Liver (tissue), 9 donors: ENCODE measurements around the gene WHRN. TPM values are rescaled to one million over a fixed set of nuclear protein-coding genes. Genes with fewer than 3 reads are reported as not detected.

ENCODE experiments used
- DNase-seq: peaks from one replicate; pipeline ENCODE4 v3.0.0-alpha.2; 2017; ENCODE audit warnings: low spot score
- H3K27ac ChIP-seq, 2 donors: one replicate each; pipeline ENCODE4 v1.7.0; 2013; ENCODE audit warnings: inconsistent platforms in 2 of 2, low read length in 2 of 2, control low read depth in 1 of 2, low read depth in 1 of 2, mild to moderate bottlenecking in 1 of 2
- H3K27me3 ChIP-seq, 4 donors: one replicate each; pipeline versions ENCODE4 v1.6.1 to v1.7.0; 2013; ENCODE audit warnings: low read length in 3 of 4, inconsistent platforms in 1 of 4, mild to moderate bottlenecking in 1 of 4, moderate library complexity in 1 of 4; ENCODE audit not compliant: control insufficient read depth in 4 of 4, insufficient read depth in 4 of 4
- H3K36me3 ChIP-seq, 4 donors: one replicate each; pipeline versions ENCODE4 v1.6.1 to v1.7.0; 2013; ENCODE audit warnings: low read length in 3 of 4, mild to moderate bottlenecking in 3 of 4, low read depth in 1 of 4, moderate library complexity in 1 of 4; ENCODE audit not compliant: control insufficient read depth in 4 of 4, insufficient read depth in 3 of 4
- H3K4me1 ChIP-seq, 4 donors: one replicate each; pipeline versions ENCODE4 v1.6.1 to v1.7.0; 2013; ENCODE audit warnings: low read length in 3 of 4, mild to moderate bottlenecking in 3 of 4, moderate library complexity in 1 of 4; ENCODE audit not compliant: control insufficient read depth in 4 of 4, insufficient read depth in 4 of 4
- H3K4me3 ChIP-seq, 3 donors: one replicate each; pipeline versions ENCODE4 v1.6.1 to v1.7.0; 2013; ENCODE audit warnings: low read length in 3 of 3, control low read depth in 1 of 3, low read depth in 1 of 3, mild to moderate bottlenecking in 1 of 3
- H3K9ac ChIP-seq, 2 donors: one replicate each; pipeline ENCODE4 v1.7.0; 2013; ENCODE audit warnings: low read length in 2 of 2, mild to moderate bottlenecking in 2 of 2, moderate library complexity in 2 of 2, control low read depth in 1 of 2, low read depth in 1 of 2
- H3K9me3 ChIP-seq, 4 donors: one replicate each; pipeline versions ENCODE4 v1.6.1 to v1.7.0; 2013; ENCODE audit warnings: low read length in 3 of 4; ENCODE audit not compliant: control insufficient read depth in 4 of 4
- ATF3 ChIP-seq: IDR thresholded peaks from 2 replicates; pipeline ENCODE4 v1.6.1; 2016; ENCODE audit warnings: antibody characterized with exemption
- CTCF ChIP-seq: fragments of 150-350 bp; IDR thresholded peaks from 2 replicates; pipeline ENCODE4 v1.5.1; 2017; ENCODE audit warnings: improper control_type of control experiment, low read depth, low read length; ENCODE audit not compliant: missing input control
- EGR1 ChIP-seq, 2 donors: IDR thresholded peaks; 2 replicates each; pipeline ENCODE4 v1.6.1; 2016 to 2018; ENCODE audit warnings: antibody characterized with exemption in 2 of 2, low read depth in 2 of 2
- FOXA1 ChIP-seq: IDR thresholded peaks from 2 replicates; pipeline ENCODE4 v1.6.1; 2016; ENCODE audit warnings: antibody characterized with exemption
- FOXA2 ChIP-seq: IDR thresholded peaks from 2 replicates; pipeline ENCODE4 v1.6.1; 2016; ENCODE audit warnings: antibody characterized with exemption
- GABPA ChIP-seq, 2 donors: IDR thresholded peaks in 1 of 2; conservative IDR thresholded peaks in 1 of 2; 2 replicates each; pipeline ENCODE4 v1.6.1; 2016; ENCODE audit warnings: antibody characterized with exemption in 2 of 2, mild to moderate bottlenecking in 1 of 2, moderate library complexity in 1 of 2
- HNF4A ChIP-seq, 2 donors: conservative IDR thresholded peaks; 2 replicates each; pipeline ENCODE4 v1.6.1; 2016; ENCODE audit warnings: antibody characterized with exemption in 2 of 2, mild to moderate bottlenecking in 2 of 2
- HNF4G ChIP-seq: IDR thresholded peaks from 2 replicates; pipeline ENCODE4 v1.6.1; 2016; ENCODE audit warnings: antibody characterized with exemption
- JUND ChIP-seq, 2 donors: IDR thresholded peaks; 2 replicates each; pipeline ENCODE4 v1.6.1; 2016; ENCODE audit warnings: antibody characterized with exemption in 2 of 2
- NR2F2 ChIP-seq: IDR thresholded peaks from 2 replicates; pipeline ENCODE4 v1.6.1; 2016; ENCODE audit warnings: antibody characterized with exemption
- RAD21 ChIP-seq, 2 donors: IDR thresholded peaks; 2 replicates each; pipeline ENCODE4 v1.6.1; 2016; ENCODE audit warnings: antibody characterized with exemption in 2 of 2, mild to moderate bottlenecking in 2 of 2
- REST ChIP-seq: IDR thresholded peaks from 2 replicates; pipeline ENCODE4 v1.6.1; 2016; ENCODE audit warnings: antibody characterized with exemption, mild to moderate bottlenecking
- RXRA ChIP-seq, 2 donors: IDR thresholded peaks; 2 replicates each; pipeline ENCODE4 v1.6.1; 2017 to 2018; ENCODE audit warnings: antibody characterized with exemption in 2 of 2, mild to moderate bottlenecking in 1 of 2
- SP1 ChIP-seq: IDR thresholded peaks from 2 replicates; pipeline ENCODE4 v1.6.1; 2018; ENCODE audit warnings: antibody characterized with exemption, mild to moderate bottlenecking
- TAF1 ChIP-seq: conservative IDR thresholded peaks from 2 replicates; pipeline ENCODE4 v1.6.1; 2016; ENCODE audit warnings: antibody characterized with exemption, mild to moderate bottlenecking
- YY1 ChIP-seq: IDR thresholded peaks from 2 replicates; pipeline ENCODE4 v1.6.1; 2016; ENCODE audit warnings: antibody characterized with exemption, mild to moderate bottlenecking
- WGBS: extraction: QIAGEN DNeasy Blood & Tissue Kit; methylation state at CpG from one replicate; pipeline ENCODE4 v1.1.7; 2013; 5-methylcytosine and 5-hydroxymethylcytosine counted together
- polyA plus RNA-seq, 2 donors: library from polyadenylated mRNA; stranded (reverse) in 1 of 2; unstranded in 1 of 2; fragments of 200-250 nt in 1 of 2; fragments of >200 nt in 1 of 2; fragmentation: Nextera tagmentation in 1 of 2; extraction: Ambion mirVana in 1 of 2; gene quantifications; one replicate each; pipeline versions ENCODE4 v1.2.1 to v1.2.3, GENCODE V29; 2013 to 2015
- total RNA-seq, 2 donors: library from RNA; depleted of rRNA; stranded (reverse); fragments of >200 nt; gene quantifications; one replicate each; pipeline ENCODE4 v1.2.3, GENCODE V29; 2014
- TF ChIP-seq, protein P1 (sequence below): IDR thresholded peaks from 2 replicates; pipeline ENCODE4 v1.6.1; 2016; ENCODE audit warnings: antibody characterized with exemption
- TF ChIP-seq, protein P2 (sequence below): IDR thresholded peaks from 2 replicates; pipeline ENCODE4 v1.6.1; 2016; ENCODE audit warnings: antibody characterized with exemption
- donor health status: healthy.
- donor health status: healthy.
- donor health status: healthy.
- donor health status: healthy.
- donor health status: healthy.

Gene WHRN
- total and polyA plus RNA-seq, 4 donors, result 0.42 to 1.9 (median 0.88) TPM

GRCh38 chr9:114469091-114469853 lies 36.0 kb downstream of the WHRN start:
- TF ChIP-seq RAD21 (IDR thresholded peaks at IDR 0.05), result no peak
- TF ChIP-seq SP1, result no peak
- no peak for TF ChIP-seq RXRA (IDR thresholded peaks at IDR 0.05)
- TF ChIP-seq FOXA1, result no peak
- no peak for TF ChIP-seq HNF4G
- no peak for TF ChIP-seq JUND (IDR thresholded peaks at IDR 0.05)
- TF ChIP-seq, protein P1, sequence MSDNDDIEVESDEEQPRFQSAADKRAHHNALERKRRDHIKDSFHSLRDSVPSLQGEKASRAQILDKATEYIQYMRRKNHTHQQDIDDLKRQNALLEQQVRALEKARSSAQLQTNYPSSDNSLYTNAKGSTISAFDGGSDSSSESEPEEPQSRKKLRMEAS, result no peak
- no peak for TF ChIP-seq FOXA2
- TF ChIP-seq, protein P2, sequence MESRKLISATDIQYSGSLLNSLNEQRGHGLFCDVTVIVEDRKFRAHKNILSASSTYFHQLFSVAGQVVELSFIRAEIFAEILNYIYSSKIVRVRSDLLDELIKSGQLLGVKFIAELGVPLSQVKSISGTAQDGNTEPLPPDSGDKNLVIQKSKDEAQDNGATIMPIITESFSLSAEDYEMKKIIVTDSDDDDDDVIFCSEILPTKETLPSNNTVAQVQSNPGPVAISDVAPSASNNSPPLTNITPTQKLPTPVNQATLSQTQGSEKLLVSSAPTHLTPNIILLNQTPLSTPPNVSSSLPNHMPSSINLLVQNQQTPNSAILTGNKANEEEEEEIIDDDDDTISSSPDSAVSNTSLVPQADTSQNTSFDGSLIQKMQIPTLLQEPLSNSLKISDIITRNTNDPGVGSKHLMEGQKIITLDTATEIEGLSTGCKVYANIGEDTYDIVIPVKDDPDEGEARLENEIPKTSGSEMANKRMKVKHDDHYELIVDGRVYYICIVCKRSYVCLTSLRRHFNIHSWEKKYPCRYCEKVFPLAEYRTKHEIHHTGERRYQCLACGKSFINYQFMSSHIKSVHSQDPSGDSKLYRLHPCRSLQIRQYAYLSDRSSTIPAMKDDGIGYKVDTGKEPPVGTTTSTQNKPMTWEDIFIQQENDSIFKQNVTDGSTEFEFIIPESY, result no peak
- TF ChIP-seq GABPA (IDR thresholded peaks at IDR 0.05 in 1 of 2, conservative IDR thresholded peaks at IDR 0.05 in 1 of 2), result no peak
- TF ChIP-seq CTCF, result no peak
- no peak for TF ChIP-seq ATF3
- TF ChIP-seq TAF1, result no peak
- TF ChIP-seq EGR1 (IDR thresholded peaks at IDR 0.05; ENCODE audit: low read depth in 2 of 2), result no peak
- TF ChIP-seq REST, result no peak
- TF ChIP-seq YY1, result no peak
- TF ChIP-seq HNF4A (conservative IDR thresholded peaks at IDR 0.05), result no peak
- TF ChIP-seq NR2F2, result no peak
- H3K36me3 ChIP-seq, result no peaks in the 10 kb centered on the region
- H3K27ac ChIP-seq, result no peak overlapping the region
- peaks cover 0 to 5% (median 2%) of the 10 kb centered on the region in 4 donors for H3K4me1 ChIP-seq
- H3K9me3 ChIP-seq, result no peaks in the 10 kb centered on the region
- WGBS, result 95% methylated on average over 16 of the region's 16 CpGs
- H3K9ac ChIP-seq, result no peak overlapping the region
- H3K4me3 ChIP-seq, result no peak overlapping the region
- no peaks in the 10 kb centered on the region for H3K27me3 ChIP-seq
- no peak for DNase-seq
